ENCODE results near the gene RNF17.

Gene RNF17

GRCh38 chr13:24860770-24861169, 96.8 kb downstream of the RNF17 start:
- no peak for DNase-seq

DNA sequence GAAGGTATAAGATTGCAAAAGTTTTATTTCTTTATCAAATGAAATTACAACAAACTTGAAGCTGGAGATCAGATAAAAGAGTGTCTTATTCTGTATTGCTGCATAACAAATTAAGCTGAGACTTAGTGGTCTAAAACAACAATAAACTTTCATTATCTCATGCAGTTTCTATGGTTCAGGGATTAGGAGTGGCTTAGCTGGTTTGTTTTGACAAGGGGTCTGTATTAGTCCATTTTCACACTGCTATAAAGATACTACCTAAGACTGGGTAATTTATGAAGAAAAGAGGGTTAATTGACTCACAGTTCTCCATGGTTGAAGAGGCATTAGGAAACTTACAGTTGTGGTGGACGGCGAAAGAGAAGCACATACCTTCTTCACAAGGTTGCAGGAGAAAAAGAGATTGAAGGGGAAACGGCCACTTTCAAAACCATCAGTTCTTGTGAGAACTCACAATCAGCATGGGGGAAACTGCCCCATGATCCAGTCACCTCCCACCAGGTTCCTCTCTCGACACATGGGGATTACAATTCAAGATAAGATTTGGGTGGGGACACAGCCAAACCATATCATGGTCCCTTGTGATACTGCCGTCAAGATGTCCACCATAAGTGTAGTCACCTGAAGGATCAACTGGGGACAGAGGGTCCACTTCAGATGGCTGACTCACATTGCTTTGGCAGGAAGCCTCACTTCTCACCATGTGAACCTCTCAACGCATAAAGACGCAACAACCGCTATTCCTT, 97.8 kb downstream of the RNF17 start:
- DNase-seq, result no peak

DNA sequence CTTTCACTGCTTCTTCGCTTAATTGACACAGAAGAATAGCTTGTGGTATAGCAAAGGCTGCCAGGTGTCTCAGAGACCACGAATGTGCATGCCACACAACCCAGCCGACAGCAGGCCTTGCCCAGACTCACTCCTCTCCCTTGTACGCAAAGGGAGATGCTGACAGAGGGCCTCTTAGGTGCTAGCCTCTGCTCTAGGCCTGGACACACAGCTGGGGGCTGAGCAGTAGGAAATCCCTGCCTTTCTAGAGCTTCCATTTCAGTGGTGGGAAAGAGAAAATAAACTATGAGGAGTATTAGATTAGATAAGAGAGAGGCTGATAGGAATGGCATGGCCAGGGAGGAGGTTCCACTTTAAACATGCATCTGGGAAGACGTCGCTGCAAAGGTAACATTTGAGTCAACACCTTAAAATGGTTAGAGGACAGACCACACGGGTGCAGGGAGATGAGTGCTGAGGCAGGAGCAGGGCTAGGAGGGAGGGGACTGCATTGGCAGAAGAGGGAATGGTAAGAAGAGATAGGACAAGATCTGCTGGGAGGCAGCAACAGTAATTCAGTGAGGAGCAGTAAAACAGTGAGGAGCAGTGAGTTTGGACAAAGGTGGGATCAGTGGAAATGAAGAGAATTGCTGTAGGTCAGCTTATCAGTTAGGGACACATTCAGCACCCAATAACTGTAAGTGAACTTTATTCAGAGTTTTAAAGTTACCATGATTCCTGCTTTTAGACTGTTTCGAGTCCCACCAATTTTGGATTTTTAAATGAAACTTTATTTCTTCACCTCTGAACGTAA, 100.0 kb downstream of the RNF17 start:
- DNase-seq, result no peak

DNA sequence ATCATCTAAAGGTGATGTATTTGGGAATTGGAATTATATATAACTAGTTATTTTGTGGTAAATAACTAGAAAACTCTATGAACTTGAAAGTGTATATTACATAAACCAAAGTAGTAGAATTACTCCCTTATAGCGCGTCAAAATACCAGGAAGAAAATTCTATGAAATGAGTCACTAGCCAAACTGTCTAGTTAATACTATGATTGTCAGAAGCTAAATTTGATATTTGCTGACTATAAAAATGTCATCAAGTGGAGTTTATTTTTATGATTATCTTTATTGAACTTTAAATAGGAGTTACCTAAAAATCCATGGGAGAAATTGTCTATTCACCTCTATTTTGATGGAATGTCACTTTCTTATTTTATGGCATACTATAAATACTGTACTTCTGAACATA, 100.6 kb downstream of the RNF17 start:
- DNase-seq, result no peak

GRCh38 chr13:24865163-24865953, 101.4 kb downstream of the RNF17 start:
- no peak for DNase-seq

DNA sequence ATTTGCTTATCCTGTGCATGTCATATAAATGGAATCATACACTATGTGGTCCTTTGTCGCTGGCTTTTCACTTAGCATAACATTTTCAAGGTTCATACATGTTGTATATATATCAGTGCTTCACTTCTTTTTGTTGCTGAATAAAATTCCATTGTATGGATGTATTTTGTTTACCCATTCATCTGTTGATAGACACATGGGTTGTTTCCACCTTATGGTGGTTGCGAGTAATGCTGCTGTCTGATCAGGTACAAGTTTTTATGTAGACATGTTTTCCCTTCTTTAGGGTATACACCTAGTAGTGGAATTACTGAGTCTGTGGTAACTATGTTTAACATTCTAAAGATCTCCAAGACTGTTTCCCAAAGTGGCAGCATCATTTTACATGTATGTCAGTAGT, 102.5 kb downstream of the RNF17 start:
- no peak for DNase-seq

GRCh38 chr13:24868874-24869273, 104.9 kb downstream of the RNF17 start:
- no peak for DNase-seq

DNA sequence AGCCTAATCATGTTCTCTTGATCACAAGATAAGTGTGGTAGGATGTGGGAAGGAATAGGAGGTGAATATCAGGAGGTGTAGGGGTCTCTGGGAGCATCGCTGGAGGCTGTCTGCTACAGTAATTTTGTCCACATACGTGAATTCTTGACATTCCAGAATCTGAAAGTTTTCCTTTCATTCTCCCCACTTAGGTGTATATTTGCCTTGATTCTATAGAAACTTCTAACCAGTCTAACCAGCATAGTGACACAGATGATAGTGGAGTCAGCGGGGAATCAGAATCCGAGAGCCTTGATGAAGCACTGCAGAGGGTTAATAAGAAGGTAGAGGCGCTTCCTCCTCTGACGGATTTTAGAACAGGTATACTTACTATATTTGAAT, 106.4 kb downstream of the RNF17 start:
- DNase-seq, result no peak

- no peak for DNase-seq
These were observed 111.6 kb downstream of the RNF17 start for GRCh38 chr13:24875566-24875965.

- no peak for DNase-seq
These were observed 113.6 kb downstream of the RNF17 start for GRCh38 chr13:24877531-24877930.

DNA sequence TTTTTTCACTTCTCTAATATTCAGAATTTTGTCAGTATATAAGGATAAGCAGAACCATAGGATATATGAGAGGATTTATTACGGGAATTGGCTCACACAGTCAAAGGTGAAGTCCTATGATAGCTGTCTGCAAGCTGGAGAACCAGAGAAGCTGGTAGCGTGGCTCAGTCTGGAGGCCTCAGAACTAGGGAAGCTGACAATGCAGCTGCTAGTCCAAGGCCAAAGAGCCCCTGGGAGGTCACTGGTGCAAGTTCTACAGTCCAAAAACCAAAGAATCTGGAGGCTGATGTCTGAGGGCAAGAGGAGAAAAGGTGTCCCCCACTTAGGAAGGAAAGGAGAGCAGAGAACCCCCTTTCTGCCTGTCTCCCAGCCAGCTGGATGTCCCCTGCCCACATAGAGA, 114.4 kb downstream of the RNF17 start:
- DNase-seq, result no peak

DNA sequence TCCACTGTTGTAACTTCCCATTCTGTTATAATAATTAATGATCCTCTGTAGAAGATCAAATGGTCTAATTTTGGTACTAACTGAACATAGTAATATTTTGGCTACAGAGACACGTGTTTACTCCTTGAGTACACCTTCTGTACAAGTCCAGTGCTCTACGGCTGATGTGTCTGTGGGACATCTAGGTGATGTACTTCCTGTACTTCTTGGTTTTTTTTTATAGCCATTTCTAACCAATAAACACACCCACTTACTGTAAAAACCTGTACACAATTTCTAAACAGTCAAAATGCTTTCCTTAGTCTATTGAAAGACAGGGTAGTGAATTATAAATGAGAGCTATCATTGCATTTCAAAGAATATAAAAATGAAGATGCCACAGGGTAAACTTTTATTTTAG, 118.7 kb downstream of the RNF17 start:
- no peak for DNase-seq

- DNase-seq, result no peak
These were observed 123.8 kb downstream of the RNF17 start for GRCh38 chr13:24887759-24888158.

GRCh38 chr13:24888291-24888931, 124.4 kb downstream of the RNF17 start:
- no peak for DNase-seq

DNA sequence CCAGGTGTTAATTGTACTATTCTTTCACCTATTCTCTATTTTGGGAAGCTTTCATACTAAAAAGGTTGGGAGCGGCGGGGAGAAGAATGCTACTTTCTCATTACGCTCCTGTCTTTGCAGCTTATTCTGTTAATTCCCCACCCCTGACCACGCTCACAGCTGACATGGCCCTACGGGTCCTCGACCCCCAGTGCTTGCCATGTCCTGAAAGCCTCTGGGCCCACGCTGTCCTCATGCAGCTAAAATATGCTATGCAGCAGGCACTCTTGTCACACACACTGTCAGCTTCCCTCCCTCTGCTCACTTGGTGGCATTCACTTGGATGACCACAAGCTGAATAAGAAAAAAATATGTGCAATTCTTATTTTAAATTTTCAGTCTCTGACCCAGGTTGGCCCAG, 126.3 kb downstream of the RNF17 start:
- no peak for DNase-seq

DNA sequence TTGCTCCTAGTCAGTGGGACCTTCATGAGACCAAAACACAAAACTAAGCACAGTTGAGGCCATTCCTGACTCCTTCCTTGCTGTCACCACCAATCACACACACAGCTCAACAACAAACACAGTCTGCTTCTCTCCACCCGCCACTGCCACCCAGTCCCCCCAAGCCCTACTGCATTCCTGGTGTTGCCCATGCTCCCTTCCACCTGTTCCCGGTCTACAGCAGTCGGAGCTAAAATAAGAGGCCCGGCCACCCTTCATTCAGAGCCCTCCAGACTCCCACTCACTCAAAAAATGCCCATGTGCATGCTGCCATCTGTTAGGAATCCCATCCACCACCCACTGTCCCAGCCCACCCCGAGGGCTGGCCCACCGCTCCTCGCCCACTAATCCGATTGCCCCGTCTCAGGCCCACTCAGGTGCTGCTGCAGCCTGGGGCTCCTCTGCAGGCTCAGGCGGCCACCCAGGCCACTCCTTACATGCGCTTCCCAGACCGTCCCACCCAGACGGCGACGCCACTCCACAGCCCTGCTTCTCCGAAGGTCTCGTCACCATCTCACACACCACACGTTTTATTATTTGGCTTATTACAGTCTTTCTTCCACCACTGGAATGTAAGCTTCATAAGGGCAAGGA, 127.6 kb downstream of the RNF17 start:
- DNase-seq, result no peak

GRCh38 chr13:24892829-24893228, 128.9 kb downstream of the RNF17 start:
- DNase-seq, result no peak

GRCh38 chr13:24893863-24894262, 129.9 kb downstream of the RNF17 start:
- DNase-seq, result no peak

DNA sequence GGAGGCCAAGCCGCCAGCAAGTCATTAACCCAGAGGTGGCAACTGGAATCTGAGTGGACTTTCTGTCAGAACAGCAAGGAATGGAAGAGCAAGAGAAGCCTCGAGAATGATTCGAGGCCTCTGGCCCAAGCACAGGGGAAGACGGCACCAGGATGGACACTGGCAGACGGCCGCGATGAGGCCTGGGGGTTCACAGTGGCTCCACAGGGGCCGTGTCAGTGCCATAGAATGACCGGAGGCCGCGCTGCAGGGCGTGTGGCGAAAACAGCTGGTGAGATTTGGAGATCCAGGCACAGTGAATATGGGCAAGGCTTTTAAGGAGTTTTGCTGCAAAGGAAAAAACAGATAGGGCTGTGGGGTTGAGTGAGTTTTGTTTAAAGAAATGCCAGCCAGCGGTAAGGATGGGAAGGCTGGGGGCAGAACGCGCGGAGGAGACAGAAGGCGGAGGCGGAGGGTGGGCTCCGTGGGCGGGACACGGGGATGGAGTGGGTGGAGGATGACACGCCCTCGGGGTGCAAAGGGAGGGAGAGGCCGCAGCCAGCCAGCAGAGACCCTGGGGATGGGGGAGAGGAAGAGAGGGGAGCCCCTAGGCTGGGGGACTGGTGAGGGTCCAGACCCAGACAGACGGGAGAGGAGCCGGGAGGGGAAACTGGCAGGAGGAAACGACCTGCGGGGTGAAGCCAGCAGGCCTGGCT, 130.5 kb downstream of the RNF17 start:
- DNase-seq, result no peak

GRCh38 chr13:24894972-24895300, 131.0 kb downstream of the RNF17 start:
- no peak for DNase-seq

GRCh38 chr13:24896061-24896460, 132.1 kb downstream of the RNF17 start:
- DNase-seq, result no peak

DNA sequence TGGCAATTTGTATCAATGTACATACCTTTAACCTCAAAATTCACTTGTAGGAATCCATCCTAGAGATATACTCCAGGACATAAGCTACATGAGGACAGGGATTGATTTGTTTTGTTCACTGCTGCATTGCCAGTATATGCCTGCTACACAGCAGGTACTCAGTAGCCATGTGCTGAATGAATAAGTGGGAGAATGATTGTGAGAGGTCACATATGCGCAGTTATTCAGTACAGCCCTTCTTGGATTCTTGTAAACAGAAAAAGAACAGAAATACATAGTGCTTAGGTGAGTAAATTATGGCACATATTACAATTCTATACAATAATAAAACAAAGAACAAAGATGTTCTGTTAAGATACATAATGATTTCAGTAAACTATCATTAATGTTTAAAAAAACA, 133.3 kb downstream of the RNF17 start:
- no peak for DNase-seq

Data from stimulated activated CD4-positive, alpha-beta T cell treated with anti-CD3 and anti-CD28 coated beads, Interleukin-1b, Interleukin-23, amount 100 ng/mL, for 48 hours (primary cell).